GM18520 (cell line): ENCODE measurements around the gene CA9.

ENCODE experiments used
- ATAC-seq: cut with Tn5 transposase; IDR thresholded peaks from one replicate; pipeline ENCODE4 v1.9.1; 2021; ENCODE audit not compliant: unreplicated experiment

Gene CA9

DNA sequence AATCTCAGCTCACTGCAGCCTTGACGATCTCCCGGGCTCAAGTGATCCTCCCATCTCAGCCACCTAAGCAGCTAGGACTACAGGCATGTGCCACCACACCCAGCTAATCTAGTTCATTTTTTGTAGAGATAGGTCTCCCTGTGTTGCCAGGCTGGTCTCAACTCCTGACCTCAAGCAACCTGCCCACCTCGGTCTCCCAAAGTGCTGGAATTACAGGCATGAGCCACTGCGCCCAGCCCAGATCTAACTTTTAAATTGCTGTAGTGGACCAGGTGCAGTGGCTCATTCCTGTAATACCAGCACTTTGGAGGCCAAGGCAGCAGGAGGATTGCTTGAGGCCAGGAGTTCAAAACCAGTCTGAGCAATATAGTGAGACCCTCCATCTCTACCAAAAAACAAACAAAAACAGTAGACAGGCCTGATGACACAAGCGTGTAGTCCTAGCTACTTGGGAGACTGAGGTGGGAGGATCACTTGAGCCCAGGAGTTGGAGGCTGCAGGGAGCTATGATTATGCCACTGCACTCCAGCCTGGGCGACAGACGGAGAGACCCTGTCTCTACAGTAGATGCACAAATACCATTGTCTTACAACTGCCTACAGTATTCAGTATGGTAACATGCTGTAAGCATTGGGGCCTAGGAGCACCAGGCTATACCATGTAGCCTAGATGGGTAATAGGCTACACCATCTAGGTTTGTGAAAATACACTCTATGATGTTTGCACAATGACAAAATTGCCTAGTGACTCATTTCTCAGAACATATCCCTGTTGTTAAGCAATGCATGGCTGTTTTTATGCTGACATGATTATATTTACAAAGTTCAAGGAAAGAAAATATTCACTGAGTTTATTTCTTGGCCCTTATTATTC lies 21.5 kb upstream of the CA9 start:
- ATAC-seq: no peak

DNA sequence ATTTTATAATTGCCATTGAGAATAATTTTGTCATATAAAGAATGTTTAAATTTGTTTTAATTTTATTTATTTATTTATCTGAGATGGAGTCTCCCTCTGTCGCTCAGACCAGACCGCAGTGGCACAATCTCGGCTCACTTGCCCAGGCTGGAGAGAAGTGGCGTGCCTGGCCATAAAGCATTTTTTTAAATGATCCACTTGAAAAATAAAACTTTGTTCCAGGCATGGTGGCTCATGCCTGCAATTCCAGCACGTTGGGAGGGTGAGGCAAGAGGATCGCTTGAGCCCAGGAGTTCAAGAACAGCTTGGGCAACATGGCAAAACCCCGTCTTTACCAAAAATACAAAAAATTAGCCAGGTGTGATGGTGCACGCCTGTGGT lies 20.9 kb upstream of the CA9 start:
- no peak for ATAC-seq

DNA sequence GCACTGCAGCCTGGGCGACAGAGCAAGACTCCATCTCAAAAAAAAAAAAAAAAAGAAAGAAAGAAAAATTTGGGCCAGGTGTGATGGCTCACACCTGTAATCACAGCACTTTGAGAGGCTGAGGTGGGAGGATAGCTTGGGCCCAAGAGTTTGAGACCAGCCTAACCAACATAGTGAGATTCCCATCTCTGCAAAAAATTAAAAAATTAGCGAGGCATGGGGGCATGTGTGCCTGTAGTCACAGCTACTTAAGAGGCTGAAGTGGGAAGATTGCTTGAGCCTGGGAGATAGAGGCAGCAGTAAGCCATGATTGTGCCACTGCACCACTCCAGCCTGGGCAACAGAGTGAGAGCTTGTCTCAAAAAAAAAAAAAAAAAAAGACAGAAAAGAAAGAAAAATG lies 20.1 kb upstream of the CA9 start:
- ATAC-seq: no peak

DNA sequence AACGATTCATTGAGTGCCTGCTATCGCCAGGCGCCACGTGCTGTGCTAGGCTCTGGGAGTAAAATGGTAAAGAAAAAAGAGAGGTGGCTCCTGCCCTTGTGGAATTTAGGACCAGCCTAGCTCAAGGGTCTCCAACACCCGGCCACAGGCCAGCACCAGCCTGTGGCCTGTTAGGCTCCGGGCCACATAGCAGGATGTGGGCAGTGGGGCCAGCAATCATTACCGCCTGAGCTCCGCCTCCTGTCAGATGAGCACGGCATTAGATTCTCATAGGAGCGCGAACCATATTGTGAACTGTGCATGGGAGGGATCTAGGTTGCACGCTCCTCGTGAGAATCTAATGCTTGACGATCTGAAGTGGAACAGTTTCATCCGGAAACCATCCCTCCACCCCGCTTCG lies 17.4 kb upstream of the CA9 start:
- no peak for ATAC-seq

DNA sequence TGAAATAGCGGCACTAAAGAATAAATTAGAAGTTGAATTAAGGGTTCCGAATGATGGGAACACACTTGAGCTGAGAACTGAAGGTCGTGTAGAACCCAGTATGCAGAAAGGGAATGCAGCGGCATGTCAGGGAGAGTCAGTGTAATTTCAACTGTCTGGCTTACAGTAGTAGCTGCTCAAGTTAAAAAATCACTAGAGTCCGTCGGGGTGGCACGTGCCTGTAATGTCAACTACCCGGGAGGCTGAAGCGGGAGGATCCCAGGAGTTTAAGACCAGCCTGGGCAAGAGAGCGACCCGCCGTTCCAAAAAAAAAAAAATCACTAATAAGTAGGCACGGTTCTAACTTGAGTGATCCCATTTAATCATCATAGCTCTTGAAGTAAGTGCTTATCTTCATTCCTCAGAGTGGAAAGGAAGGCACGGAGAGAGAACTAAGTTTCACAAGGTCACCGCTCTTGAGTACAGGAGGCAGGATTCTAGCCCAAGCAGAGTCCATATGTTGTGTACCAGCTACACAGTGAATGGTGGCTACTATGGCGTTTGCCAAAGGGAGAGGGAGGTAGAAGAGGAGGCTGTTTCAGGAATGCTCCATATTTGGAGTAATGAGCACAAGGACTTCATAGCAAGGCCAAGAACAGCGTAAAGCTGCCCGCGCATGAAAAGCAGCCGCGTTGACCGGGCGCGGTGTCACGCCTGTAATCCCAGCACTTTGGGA lies 16.7 kb upstream of the CA9 start:
- no peak for ATAC-seq

DNA sequence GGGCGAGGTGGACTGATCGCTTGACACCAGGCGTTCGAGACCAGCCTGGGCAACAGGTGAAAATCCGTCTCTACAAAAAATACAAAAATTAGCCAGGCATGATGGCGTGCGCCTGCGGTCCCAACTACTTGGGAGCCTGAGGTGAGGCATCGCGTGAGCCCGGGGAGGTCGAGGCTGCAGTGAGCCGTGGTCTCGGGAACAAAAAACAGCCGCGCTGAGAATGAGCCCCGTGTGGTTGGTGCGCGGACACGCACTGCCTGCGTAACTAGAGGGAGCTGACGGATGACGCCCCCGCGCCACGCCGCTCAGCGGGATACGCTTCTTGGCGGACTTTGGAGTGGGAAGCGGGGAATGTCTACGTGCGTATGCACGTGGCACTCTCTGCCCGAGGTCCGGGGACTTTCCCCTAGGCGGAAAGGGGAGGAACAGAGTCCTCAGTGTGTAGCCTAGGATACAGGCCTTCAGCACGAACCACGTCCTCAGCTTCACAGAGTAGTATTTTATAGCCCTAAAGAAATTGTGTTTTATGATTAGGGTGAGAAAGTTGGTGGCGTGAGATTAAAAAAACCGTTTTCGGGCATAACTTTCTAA lies 16.1 kb upstream of the CA9 start, which contains the start of gene RMRP:
Gene RMRP, minus strand, starts transcription at position 474 of the 591 bp plus-strand sequence.
- ATAC-seq: peak; percentile 78

DNA sequence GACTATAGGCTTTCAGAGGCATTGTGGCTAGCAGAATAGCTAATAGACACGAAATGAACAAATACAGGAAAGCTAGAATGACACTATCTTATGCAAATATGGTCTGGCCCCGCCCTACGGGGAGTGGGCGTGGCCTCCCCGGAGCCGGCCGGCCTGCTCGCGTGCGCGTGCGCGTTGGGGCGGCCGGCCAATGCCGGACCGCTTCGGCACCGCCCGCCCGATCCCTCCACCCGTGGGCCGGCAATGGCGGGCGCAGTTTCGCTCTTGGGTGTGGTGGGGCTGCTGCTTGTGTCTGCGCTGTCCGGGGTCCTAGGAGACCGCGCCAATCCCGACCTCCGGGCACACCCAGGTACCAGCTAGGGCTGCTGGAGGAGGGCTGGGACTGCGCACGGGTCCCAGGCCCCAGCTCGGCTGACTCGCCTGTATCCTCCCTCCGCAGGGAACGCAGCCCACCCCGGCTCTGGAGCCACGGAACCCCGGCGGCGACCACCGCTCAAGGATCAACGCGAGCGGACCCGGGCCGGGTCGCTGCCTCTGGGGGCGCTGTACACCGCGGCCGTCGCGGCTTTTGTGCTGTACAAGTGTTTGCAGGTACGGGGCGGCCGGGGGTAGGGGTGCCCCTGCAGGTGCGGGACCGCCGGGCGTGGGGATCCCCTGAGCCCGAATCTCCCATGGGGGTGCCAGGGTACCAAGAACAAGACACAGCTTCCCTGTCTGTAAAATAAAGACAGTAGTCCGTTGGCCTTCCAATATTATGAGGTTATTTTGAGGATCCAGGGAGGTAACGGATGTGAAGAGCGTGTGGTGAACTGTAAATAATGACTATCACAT lies 15.4 kb upstream of the CA9 start, which contains the start of gene CCDC107:
Gene CCDC107, plus strand, starts transcription at position 156 of the 831 bp plus-strand sequence. Its CDS starts 88 bp downstream, at position 244.
- ATAC-seq: peak; percentile 54

DNA sequence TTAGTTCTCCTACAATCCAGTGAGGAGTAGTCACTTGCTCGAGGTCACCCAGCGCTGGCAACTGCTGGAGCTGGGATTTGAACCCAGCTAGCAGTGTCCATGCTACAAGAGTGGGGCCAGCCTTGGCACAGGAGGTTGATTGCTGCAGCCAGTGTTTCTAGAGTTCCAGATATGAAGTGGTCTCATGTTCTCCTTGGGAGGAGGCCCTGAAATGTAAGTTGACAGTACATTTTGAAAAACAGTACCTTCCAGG lies 14.8 kb upstream of the CA9 start:
- ATAC-seq: no peak

DNA sequence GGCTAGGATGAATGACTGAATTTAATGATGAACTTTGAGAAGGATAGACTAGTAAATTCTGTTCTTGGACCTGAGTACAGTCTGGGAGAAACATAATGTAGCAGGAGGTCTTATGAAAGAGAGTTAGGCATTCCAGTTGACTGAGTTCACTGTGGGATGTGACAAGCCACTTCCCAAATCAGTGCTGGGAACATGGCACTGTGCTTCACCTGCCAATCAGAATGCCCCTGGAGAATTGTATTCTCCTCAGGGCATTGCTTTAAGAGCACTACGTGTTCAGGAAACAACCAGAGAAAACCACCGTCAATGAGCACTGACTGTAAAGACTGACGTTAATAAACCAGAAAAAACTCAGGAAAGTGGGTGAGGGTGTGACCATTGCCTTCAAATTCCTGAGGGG lies 14.4 kb upstream of the CA9 start:
- no peak for ATAC-seq

DNA sequence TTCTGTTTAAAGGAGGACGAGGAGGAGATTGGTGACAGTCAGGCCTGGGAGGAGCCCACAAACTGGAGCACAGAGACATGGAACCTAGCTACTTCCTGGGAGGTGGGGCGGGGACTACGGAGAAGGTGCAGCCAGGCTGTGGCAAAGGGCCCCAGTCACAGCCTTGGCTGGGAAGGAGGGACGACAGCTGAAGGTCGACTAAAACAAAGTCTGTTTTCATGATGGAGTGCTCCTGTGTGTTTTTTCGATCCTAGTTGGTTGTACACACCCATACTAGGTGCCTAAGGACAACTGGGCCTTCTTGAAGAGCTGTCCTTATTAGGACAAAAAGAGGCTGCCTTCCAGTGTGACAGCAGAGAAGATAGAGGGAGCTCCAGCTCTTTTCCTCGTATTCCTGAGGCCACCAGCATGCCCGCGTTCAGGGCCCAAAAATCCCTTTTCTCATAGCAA lies 12.7 kb upstream of the CA9 start:
- no peak for ATAC-seq

DNA sequence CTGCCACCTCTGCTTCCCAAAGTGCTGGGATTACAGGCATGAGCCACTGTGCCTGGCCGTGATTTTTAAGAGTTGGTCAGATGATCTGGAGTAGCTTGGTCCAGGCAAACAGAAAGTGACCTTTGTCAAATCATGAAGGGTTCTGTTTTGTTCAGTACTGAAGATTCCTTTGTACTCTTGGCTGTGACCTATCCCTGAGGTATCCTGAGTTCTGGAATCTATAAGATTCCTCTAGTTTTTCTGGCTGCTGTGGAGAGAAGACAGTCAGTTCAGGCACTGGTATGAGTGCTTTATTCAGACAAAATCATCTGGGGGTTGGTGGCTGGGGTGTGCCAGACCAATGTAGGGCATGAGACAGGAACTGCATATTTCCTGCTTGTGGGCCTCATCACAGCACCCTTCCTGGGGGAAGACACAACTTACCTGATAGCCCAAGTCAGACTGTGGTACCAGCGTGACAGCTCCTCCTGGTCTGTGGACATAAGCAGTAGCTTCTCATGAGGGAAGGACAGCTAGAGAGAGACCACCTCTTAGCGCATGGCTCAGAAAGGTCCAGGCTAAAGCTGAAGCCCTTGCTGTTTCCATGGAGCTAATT lies 11.9 kb upstream of the CA9 start:
- ATAC-seq: no peak

DNA sequence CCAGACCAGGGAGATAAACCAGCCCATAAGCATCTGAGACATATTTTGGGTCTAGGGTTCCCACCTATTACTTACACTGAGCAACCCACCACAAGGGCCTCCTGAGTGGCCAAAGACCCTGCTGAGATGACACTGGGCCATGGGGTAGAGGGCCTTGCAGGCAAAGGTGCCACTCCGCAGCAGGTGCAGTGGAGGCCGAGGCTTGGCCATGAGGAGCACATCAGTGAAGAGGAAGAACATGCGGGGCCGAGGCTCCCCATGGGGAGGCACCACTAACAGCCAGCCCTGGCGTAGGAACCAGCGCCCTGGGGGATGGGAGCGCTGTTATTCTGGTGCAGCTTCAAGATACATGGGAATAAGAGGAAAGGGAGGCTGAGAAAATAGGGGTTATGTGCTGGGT lies 11.3 kb upstream of the CA9 start:
- no peak for ATAC-seq

DNA sequence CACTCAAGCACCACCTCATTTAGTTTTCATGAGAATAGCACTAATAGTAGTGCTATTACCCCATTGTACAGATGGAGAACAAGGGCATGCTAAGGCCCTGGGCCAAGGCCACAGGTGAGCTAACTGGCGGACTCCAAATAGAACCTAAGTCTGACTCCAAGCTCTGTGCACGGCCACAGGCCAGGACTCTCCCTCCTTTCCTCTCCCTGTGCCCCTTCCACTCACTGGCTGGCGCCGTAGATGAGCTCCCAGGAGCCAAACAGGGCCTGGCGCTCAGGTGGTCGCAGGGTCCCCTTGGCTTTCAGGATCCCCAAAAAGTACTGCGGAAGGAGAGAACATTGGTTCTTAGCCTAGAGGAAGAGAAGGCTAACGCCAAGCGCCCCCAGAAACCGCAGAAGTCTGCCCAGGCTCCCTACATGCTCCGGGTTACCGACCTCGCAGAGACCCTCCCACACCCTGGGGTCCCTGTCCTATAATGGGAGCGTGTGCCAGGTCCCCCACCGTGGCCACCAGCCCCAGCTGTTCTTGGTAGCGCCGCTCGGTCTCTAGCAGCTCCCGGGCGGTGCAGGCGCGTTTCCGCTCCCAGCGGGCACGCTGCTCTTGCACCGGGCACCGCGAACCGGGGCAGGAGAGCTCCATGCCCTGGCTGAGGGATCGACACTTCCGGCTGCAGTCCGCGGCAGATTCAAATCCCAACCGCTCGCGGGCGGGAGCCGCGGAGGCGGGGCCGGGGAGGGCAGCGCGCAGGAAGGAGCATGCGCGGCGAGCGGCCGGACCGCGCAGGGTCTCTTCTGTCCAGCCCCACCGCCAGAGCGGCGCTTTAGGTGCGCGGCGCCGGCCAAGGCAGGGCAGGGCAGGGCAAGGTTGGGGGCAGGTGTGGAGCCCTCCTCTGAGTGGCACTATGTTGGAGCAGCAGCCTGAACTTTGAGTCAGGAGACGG lies 8.9 kb upstream of the CA9 start, which contains the start of gene ARHGEF39:
Gene ARHGEF39, minus strand, starts transcription at position 665 of the 940 bp plus-strand sequence. Its CDS starts 26 bp downstream, at position 639.
- peak; percentile 72 for ATAC-seq

DNA sequence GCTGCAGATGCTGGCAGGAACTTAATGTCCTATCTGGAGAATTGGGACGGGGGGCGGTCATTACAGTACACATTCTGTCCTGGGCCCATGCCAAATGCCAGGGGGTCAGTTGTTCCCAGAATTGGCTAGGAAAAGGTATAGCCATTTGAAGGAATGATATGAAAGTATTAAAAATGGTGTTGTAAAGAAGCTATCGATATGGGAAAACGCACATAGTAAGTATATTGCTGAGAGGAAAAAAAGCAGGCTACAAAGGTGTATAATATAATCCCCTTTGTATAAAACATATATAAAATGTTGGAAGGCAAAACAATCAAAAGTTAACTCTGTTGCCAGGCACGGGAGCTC lies 8.3 kb upstream of the CA9 start:
- no peak for ATAC-seq

DNA sequence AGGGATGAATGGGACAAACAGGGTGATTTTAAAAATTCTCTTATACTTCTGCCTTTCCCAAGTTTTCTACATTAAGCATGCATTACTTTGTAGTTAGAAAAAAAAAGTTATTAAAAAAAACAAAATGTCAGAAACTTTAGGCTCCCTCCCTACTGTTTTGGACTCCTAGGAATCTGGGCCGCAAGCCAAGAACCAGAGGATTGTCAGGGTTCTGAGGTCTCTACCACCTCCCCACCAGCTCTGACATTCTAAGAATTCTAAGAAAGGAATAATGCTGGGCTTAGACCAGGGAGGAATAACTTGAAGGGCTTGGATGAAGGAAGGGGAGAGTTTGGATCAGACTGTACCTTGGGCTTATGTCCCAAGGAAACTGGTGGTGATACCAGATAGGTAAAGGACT lies 7.7 kb upstream of the CA9 start:
- ATAC-seq: no peak

DNA sequence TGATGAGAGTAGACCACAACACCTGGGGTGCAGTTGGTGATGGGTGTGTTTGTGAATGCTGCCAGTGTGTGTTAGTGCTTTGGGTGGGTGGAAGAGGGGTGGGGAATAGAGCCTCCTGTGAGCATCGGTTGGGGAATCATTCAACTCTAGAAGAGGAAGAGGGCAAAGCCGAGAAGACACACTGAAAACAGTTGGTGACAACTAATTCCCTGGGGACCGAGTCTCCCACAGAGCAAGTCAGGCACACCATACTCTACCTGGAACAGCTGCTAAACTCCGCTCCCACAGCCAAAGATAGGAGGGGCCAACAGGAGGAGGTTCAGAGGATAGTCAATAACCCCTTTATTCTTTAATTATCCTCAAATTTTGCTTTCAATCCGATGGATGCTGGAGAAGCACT lies 7.2 kb upstream of the CA9 start:
- no peak for ATAC-seq

DNA sequence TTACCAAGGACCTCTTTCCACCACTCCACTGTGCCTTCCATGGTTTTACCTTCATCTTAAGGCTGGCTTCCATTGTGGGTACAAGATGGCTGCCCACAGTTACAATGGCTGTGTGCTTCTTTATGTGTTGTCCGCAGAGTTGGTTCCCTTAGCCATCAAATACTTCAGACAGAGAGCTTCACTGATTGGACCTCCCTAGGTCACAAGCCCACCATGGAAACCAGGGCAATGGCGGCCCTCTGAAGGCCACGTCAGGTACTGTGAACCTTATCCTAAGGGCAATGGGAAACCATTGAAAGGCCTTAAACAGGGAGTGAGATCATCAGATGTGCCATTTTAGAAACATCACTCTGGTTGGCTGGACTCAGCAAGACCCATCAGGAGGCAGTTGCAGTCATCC lies 5.8 kb upstream of the CA9 start:
- ATAC-seq: no peak

DNA sequence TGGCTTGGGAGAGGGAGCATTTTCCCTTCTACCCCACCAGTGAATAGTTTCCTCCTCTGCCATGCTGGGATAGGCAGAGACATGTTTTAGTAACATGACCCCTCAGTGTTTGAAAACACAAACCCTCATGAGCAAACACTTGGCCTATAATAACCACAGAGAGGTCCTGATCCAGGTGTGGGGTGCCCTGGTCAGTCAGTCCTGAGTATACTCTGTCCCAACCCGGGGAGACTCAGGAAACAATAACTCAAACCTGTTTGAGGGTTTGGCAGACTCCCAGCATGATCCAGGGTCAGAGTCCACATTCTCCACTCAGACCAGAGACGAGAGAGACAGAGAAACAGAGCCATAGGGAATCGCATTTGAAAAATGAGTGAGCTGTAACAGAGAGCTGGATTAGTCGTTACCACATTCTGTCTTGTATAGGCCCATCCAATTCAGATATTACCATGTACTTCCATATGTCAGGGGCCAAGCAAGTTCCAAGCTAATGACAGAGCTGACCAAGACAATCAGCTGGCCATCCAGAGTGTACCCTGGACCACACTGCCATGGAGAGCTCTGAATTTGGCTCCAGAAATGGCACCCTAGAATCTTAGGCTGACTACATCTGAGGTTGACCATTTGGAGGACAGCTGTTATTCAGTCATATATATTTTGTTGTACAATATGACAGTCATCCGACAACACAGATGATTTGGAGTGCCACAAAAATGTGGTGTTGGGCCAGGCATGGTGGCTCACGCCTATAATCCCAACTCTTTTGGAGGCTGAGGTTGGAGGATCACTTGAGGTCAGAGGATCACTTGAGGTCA lies 4.2 kb upstream of the CA9 start:
- ATAC-seq: no peak

DNA sequence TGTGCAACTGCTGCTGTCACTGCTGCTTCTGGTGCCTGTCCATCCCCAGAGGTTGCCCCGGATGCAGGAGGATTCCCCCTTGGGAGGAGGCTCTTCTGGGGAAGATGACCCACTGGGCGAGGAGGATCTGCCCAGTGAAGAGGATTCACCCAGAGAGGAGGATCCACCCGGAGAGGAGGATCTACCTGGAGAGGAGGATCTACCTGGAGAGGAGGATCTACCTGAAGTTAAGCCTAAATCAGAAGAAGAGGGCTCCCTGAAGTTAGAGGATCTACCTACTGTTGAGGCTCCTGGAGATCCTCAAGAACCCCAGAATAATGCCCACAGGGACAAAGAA lies 265 bp downstream of the CA9 start:
- ATAC-seq: no peak
